HG02610 (cell line): Measurements from ENCODE around the gene PTCHD4.

Experiments used
- ATAC-seq: cut with Tn5 transposase; IDR thresholded peaks from one replicate; pipeline ENCODE4 v1.9.1; 2021; ENCODE audit warnings: mild to moderate bottlenecking, moderate library complexity; ENCODE audit not compliant: unreplicated experiment

PTCHD4 gene

GRCh38 chr6:48100588-48100895, 10.5 kb downstream of the PTCHD4 start:
- no peak for ATAC-seq

GRCh38 chr6:48099713-48100587, 11.0 kb downstream of the PTCHD4 start:
- peak; percentile 36 for ATAC-seq

- ATAC-seq: no peak
Observed at GRCh38 chr6:48098923-48099322, 12.1 kb downstream of the PTCHD4 start.

GRCh38 chr6:48092550-48093217, 18.3 kb downstream of the PTCHD4 start:
- no peak for ATAC-seq

GRCh38 chr6:48090546-48090945, 20.5 kb downstream of the PTCHD4 start:
- no peak for ATAC-seq

GRCh38 chr6:48087448-48087847, 23.5 kb downstream of the PTCHD4 start:
- no peak for ATAC-seq

- no peak for ATAC-seq
Observed at GRCh38 chr6:48086187-48086586, 24.8 kb downstream of the PTCHD4 start.

- ATAC-seq: no peak
Observed at GRCh38 chr6:48085131-48085741, 25.8 kb downstream of the PTCHD4 start.

- no peak for ATAC-seq
Observed at GRCh38 chr6:48084201-48084600, 26.8 kb downstream of the PTCHD4 start.

- no peak for ATAC-seq
Observed at GRCh38 chr6:48080227-48081009, 30.6 kb downstream of the PTCHD4 start.

GRCh38 chr6:48078120-48078519, 32.9 kb downstream of the PTCHD4 start:
- no peak for ATAC-seq

GRCh38 chr6:48075181-48075580, 35.8 kb downstream of the PTCHD4 start:
- no peak for ATAC-seq

GRCh38 chr6:48073976-48074767, 36.8 kb downstream of the PTCHD4 start:
- ATAC-seq: no peak

- no peak for ATAC-seq
Observed at GRCh38 chr6:48071833-48072232, 39.2 kb downstream of the PTCHD4 start.

- no peak for ATAC-seq
Observed at GRCh38 chr6:48069280-48069679, 41.7 kb downstream of the PTCHD4 start.

- no peak for ATAC-seq
Observed at GRCh38 chr6:48068278-48069251, 42.4 kb downstream of the PTCHD4 start.

GRCh38 chr6:48067886-48068277, 43.1 kb downstream of the PTCHD4 start:
- ATAC-seq: no peak

- no peak for ATAC-seq
Observed at GRCh38 chr6:48067148-48067712, 43.8 kb downstream of the PTCHD4 start.
